Measurements from ENCODE around the gene C4B.
"Not testable (repeated sequence)": the region's sequence is repeated elsewhere in the genome, so short reads cannot be mapped to it uniquely, and the experiment has no call there.

- TF ChIP-seq CEBPB (IDR thresholded peaks at IDR 0.05; ENCODE audit: low read depth); EZH2 (IDR thresholded peaks at IDR 0.05); POLR2A (IDR thresholded peaks at IDR 0.05; ENCODE audit: borderline replicate concordance, extremely low read depth, insufficient read depth, insufficient read length); CTCF (IDR thresholded peaks at IDR 0.05 in 2 of 3, conservative IDR thresholded peaks at IDR 0.05 in 1 of 3; ENCODE audit: borderline replicate concordance in 1 of 3, insufficient read depth in 1 of 3, low read depth in 2 of 3, low read length in 2 of 3); SRF (IDR thresholded peaks at IDR 0.05; ENCODE audit: low read depth); SIN3A (IDR thresholded peaks at IDR 0.05; ENCODE audit: low read depth); RAD21 (IDR thresholded peaks at IDR 0.05; ENCODE audit: low read depth): not testable (repeated sequence)
- TF ChIP-seq, protein P1, sequence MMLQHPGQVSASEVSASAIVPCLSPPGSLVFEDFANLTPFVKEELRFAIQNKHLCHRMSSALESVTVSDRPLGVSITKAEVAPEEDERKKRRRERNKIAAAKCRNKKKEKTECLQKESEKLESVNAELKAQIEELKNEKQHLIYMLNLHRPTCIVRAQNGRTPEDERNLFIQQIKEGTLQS (IDR thresholded peaks at IDR 0.05): not testable (repeated sequence)
Observed at GRCh38 chr6:32013738-32014137, 857 bp upstream of the C4B start.

Data from HCT116 (cell line).